ENCODE results near the gene ABCG2. TPM values are rescaled to one million over a fixed set of nuclear protein-coding genes. Genes with fewer than 3 reads are reported as not detected.

The ABCG2 gene
- total and polyA plus RNA-seq, 2 of the 8 experiments (the other 6 are each of a cell fraction or from before 2014, with no cell fraction given), result 2.4 to 4.6 TPM

DNA sequence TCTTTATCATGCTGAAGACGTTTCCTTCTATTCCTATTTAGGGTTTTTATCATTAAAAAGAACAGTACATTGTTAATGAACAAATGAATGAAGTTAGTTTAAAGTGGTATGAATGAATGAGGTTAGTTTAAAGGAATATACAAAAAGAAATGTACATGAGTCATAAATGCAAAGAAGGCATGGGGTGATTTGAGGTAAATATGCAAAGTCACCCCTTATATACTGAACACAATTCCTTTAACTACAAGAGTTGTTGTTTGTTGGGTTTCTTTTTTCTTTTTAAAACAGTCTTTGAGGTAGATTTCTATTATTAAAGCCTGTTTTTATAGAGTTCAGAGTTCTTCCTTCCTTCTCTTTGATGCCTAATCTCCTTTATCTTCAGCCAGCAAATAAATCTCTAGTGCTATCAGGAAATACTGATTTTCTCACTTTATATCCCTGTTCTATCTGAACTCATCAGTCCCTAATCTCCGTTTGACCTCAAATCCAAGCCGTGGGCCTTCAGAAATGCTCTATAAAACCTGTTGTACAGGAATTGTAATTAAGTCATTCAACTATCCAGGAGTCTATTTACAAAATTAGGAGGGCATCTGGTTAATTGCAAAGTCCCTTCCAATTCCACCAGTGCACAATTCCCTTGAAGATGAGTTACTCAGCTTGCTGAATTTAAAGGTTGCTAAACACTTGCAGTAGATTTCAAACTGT, 31.6 kb upstream of the ABCG2 start:
- H3K27ac ChIP-seq (ENCODE audit: low read depth, low read length), result no peak overlapping the region
- H4K91ac ChIP-seq (replicated peaks; ENCODE audit: insufficient read length, low read length), result no peak overlapping the region
- no peaks in the 10 kb centered on the region for H4K20me1 ChIP-seq (replicated peaks in 1 of 2; ENCODE audit: control insufficient read depth in 1 of 2, insufficient read depth in 2 of 2, low read length in 2 of 2)
- no peaks in the 10 kb centered on the region for H3K36me3 ChIP-seq (ENCODE audit: control insufficient read depth in 2 of 4, insufficient read depth in 4 of 4, low read length in 3 of 4)
- no peak overlapping the region for H2BK20ac ChIP-seq (ENCODE audit: low read length)
- H2BK5ac ChIP-seq (ENCODE audit: low read depth, low read length), result no peak overlapping the region
- FAIRE-seq (no peak), DNase-seq (ENCODE audit: low read depth in 1 of 2, low spot score in 2 of 2) (no peak)
- H2BK15ac ChIP-seq (ENCODE audit: low read length), result no peak overlapping the region
- no peaks in the 10 kb centered on the region for H3K9me3 ChIP-seq (ENCODE audit: insufficient read depth in 2 of 2, low read depth in 1 of 2, low read length in 1 of 2)
- no peak overlapping the region for H2AK5ac ChIP-seq (ENCODE audit: low read depth, low read length)
- no peak overlapping the region for H4K8ac ChIP-seq (ENCODE audit: extremely low read depth, insufficient read depth, low read length)
- H3K79me2 ChIP-seq (ENCODE audit: control insufficient read depth in 1 of 2, insufficient read depth in 2 of 2, low read length in 2 of 2), result no peaks in the 10 kb centered on the region
- no peak overlapping the region for H2BK12ac ChIP-seq (ENCODE audit: low read depth, low read length)
- 88% methylated on average over 3 of the region's 3 CpGs; no CpG with 5 or more reads in 1 of the 2 experiments for WGBS, 2 experiments (ENCODE audit: extremely low coverage in 1 of 2, insufficient coverage in 1 of 2, insufficient read length in 1 of 2, insufficient replicate concordance in 2 of 2, low coverage in 1 of 2, low lambda C conversion rate in 2 of 2, missing lambda C conversion rate in 1 of 2)
- H3K79me1 ChIP-seq (ENCODE audit: low read depth, low read length), result no peaks in the 10 kb centered on the region
- ChIA-PET POLR2A (ENCODE audit: partially characterized antibody) (interaction anchor here (1.5 kb wide), 1 partner anchor 10 kb away, joined by 5 read pairs; no protein-coding TSS in a partner anchor), CTCF (ENCODE audit: partially characterized antibody) (no interaction called here)
- no peak overlapping the region for H3K18ac ChIP-seq (ENCODE audit: extremely low read depth, low read length)
- no peak overlapping the region for H3K56ac ChIP-seq (replicated peaks; ENCODE audit: insufficient read length, low read depth, low read length)
- H3K9ac ChIP-seq (replicated peaks in 1 of 4; ENCODE audit: extremely low read depth in 1 of 4, low read depth in 3 of 4, low read length in 3 of 4), result no peak overlapping the region
- no peak overlapping the region for H3K23ac ChIP-seq (ENCODE audit: insufficient read length)
- no peaks in the 10 kb centered on the region for H3K23me2 ChIP-seq (ENCODE audit: low read depth, low read length)
- H3K4me2 ChIP-seq (ENCODE audit: insufficient read depth in 1 of 2, low read depth in 2 of 2, low read length in 2 of 2), result no peak overlapping the region
- H2AFZ ChIP-seq (ENCODE audit: low read length), result no peak overlapping the region
- H4K5ac ChIP-seq (ENCODE audit: insufficient read length, low read depth, low read length), result no peak overlapping the region
- peaks cover 0 to 4% (median 0%) of the 10 kb centered on the region in 4 experiments; a peak in 2 of 7 replicates for H3K4me1 ChIP-seq (replicated peaks in 1 of 4; ENCODE audit: control insufficient read depth in 3 of 4, insufficient read depth in 4 of 4, low read length in 3 of 4)
- H3K4ac ChIP-seq (replicated peaks; ENCODE audit: insufficient read length, low read depth, low read length), result no peak overlapping the region
- no peak overlapping the region for H2BK120ac ChIP-seq (replicated peaks; ENCODE audit: low read depth, low read length)
- H3K14ac ChIP-seq (ENCODE audit: insufficient read length), result no peak overlapping the region
- no peaks in the 10 kb centered on the region for H3K27me3 ChIP-seq (replicated peaks in 1 of 4; ENCODE audit: control insufficient read depth in 3 of 4, extremely low read depth in 1 of 4, insufficient read depth in 3 of 4, low read length in 3 of 4)
- H3K4me3 ChIP-seq (ENCODE audit: extremely low read depth in 1 of 4, insufficient read depth in 2 of 4, low read depth in 3 of 4, low read length in 4 of 4), result no peak overlapping the region
- TF ChIP-seq RBBP5 (IDR thresholded peaks at IDR 0.05; ENCODE audit: borderline replicate concordance, low read depth, low read length) (no peak), KDM4A (IDR thresholded peaks at IDR 0.05; ENCODE audit: low read depth, low read length, severe bottlenecking) (no peak), BRCA1 (IDR thresholded peaks at IDR 0.05; ENCODE audit: low read depth, low read length) (no peak), CTBP2 (IDR thresholded peaks at IDR 0.05; ENCODE audit: borderline replicate concordance, insufficient read depth, insufficient read length, low read length) (no peak), GABPA (IDR thresholded peaks at IDR 0.05; ENCODE audit: borderline replicate concordance, insufficient read depth, low read length) (no peak), POU5F1 (IDR thresholded peaks at IDR 0.05; ENCODE audit: low read depth, low read length) (no peak)
